HG03196 (cell line): ENCODE data around the gene PLEKHG1.

Experiments
- ATAC-seq: cut with Tn5 transposase; IDR thresholded peaks from one replicate; pipeline ENCODE4 v1.9.1; 2021; ENCODE audit not compliant: unreplicated experiment

The PLEKHG1 gene

DNA sequence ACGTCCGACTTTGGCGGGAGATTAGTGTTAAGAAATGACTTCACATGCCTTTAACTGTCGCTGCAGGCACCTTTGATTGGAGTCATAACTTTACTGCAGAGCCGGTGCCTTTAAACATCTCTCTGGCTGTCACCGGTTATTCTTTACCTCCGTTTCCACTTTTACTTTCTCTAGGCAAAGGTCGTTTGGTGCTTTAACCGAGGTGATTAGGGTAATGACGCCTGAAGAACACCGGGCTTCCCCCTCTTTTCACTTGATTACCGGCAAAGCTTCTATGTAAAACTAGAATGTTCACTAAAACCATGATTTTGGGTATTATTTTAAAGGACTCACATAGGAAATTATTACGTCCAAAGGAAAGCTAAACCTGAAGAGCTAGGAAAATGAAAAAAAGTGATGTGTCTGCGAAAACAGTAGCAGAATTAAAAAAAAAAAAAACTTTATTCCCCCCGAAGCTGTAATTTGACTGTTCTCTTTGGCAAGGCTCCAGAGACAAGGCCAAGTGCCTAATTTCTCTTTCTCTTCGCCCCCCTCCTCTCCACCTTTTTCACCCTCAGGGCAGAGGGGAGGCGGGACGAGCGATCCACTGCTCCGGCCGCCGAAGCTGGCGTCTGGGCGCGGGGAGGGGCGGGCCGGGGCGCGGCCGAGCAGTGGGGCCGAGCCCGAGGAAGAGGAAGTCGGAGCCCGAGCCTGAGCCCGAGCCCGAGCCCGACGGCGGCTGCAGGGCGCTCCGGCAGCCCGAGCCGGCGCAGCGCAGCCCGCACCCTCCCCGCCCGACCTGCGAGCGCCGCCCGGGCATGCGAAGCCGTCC, at the start of gene PLEKHG1:
TSS of gene PLEKHG1 (plus strand) at position 687 of the 811 bp plus-strand sequence. CDS start 133,797 bp downstream, outside the sequence.
- ATAC-seq, result peak; percentile 61

DNA sequence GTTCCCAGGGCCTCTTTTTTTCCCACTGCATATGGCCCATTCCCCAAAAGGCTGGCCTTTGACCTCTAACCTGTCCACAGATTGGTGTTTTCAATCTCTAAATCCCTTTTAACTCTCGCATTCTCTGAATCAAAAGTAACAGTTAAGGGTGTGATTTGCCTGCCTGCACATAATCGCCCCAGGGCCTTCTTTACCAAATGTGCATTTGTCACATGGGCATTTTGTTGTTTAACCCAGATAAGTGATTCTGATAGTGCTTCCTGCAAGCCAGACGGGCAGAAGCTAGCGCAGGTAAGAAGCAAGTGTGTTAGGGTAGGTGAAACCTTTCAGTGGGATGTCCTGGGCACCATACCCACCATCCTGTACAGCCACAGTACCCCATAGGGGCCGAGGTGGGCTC, 49.4 kb upstream of the PLEKHG1 start:
- no peak for ATAC-seq

DNA sequence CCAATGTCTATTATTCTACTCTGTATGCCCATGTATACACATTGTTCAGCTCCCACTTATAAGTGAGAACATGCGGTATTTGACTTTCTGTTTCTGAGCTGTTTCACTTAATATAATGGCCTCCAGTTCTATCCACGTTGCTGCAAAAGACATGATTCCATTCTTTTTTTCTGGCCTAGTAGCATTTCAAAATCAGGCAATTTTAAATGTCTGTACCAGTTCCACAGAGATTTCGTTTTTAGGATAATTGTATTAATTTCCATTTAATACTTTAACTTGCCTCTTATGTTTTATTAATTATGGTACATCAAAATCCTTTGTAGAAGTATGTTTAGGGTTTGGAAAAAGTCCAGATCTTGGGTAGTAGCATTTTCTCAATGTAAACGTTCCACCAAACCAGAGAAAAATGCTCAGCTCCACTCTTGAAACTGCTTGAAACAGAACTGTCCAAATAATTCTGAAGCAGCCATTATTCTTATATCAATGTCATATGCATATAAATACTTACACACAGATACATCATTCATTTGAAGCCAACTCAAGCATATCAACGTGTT, 42.6 kb upstream of the PLEKHG1 start:
- ATAC-seq, result no peak

DNA sequence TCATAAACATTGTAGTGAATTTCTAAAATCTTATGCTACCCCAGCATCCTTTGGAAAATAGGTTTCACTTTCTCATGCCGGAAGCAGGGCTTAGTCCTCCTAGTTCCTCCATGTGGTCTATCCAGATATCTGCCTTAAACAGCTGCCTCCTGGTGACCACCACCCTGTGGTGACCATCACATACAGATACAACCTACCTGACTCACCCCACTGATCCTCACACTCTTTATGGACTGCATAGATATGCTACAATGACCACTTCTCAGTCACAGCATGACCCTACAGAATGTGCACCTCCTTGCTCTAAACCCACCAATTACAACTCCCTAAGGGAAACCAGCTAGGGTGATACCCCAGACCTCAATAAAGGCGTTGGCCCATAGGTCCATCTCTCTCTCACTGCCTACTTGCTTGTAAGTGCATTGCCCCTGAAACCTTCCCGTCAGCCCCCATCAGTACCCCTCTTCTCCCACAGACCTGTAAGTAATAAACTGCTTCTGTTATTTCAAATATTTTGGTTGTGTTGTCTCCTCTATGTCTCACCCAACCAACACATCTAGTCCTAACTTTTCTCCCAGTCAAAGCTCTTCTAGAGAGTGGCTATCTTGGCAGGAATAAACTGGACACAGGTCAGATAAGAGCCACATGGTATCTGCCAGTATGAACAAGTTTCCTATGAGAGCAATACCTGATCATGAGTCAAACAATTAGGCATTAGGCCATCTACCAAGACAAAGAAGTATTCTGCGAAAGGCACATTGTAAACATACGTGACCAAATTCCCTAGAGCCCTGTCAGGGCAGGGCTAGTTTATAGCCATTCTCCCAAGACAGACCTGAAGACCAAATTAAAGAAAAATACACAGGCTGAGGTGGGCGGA, 39.4 kb upstream of the PLEKHG1 start:
- ATAC-seq, result no peak

DNA sequence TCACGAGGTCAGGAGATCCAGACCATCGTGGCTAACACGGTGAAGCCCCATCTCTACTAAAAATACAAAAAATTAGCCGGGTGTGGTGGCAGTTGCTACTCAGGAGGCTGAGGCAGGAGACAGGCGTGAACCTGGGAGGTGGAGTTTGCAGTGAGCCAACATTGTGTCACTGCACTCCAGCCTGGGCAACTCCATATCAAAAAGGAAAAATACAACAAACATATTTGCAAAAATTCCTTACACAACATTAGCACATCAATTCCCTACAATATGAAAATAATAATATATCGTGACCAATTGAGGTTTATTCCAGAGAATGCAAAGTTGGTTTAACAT, 38.8 kb upstream of the PLEKHG1 start:
- ATAC-seq, result no peak

DNA sequence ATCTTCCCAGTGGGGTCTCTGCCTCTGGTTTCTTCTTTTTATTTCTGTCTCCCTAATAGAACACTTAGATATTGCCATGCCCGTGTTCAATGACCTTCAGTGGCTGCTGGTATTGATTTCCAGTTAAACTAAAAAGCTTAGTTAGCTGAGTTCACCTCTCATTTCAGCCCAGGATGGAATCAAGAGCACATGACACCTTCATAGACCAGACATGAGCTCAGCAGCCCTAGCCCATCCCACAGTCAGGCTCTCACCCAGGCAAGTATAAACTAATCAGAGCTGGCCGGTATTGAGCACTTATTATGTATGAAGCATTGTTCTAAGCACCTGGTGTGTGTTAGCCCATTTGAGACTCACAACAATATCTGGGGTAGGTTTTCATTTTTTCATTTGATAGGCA, 33.7 kb upstream of the PLEKHG1 start:
- no peak for ATAC-seq

DNA sequence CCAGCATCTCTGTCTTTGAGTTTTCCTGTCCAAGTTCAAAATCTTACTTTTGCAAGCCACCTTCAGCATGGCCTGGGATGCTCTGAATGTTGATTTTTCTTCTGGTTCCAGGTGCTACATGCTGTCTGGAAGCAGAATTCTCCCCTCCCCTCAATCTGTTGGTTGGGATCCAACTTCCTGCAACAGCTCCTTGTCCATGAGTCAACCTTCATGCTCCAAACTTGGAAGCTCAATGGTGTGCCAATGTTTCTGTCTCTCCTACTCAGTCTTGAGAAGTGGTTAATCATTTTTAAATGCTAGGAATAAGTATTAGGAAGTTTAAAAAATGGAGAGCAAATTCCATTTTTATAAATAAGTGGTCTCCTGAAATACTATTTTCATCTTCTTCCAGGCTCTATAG, 33.2 kb upstream of the PLEKHG1 start:
- no peak for ATAC-seq

DNA sequence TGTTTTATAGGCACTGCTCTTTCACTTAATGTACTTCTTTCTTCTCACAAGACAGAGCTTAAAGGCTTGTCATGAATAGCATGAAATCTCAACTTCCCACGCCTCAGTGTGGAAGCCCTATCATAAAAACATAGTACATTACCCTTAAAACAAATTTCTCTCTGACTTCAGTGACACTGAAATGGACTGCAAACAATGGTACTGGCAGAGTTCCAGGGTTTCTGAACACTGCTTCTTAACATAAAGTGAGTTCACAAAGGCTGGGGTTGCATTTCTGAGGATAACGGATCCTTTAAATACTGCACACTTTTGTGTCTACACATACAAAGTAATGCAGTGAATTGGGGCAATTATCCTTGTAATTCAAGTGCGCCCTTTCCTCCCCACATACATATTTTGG, 32.3 kb upstream of the PLEKHG1 start:
- ATAC-seq, result no peak

DNA sequence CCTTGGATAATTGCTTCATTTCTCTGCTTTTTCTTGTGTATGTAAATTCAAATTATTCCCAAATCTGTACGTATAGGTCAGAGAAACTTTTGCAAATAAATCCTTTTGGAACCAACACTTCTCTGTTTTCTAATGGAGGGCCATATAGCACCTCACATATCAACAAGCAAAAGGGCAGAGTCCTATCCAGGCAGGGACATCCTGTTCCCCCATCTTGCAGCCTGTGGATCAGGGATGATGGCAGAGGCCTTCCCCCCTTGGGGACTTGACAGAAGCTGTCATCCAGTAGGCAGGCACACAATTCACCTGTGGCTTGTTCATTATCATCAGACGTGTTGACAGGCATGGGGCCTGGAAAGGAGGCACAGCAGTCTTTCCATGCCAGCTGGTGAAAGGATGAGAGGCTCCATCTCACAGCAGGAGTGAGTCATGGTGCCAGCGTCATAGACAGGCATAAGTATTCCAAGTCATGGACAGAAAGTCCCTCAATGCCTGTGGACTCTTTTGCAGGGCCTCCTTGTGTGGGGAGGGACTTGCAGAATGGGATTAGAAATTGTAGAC, 31.8 kb upstream of the PLEKHG1 start:
- no peak for ATAC-seq

DNA sequence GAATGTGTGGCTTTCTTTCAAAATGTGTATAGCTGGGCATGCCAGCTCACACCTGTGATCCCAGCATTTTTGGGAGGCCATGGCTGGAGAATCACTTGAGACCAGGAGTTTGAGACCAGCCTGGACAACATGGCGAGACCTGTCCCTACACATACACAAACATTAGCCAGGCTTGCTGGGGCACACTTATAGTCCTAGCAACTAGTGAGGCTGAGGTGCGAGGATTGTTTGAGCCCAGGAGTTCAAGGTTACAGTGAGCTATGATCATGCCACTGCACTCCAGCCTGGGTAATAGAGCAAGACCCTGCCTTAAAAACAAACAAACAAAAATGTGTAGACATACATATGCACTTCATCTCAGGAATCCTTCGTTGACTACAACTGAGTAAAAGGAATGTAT, 31.1 kb upstream of the PLEKHG1 start:
- no peak for ATAC-seq

DNA sequence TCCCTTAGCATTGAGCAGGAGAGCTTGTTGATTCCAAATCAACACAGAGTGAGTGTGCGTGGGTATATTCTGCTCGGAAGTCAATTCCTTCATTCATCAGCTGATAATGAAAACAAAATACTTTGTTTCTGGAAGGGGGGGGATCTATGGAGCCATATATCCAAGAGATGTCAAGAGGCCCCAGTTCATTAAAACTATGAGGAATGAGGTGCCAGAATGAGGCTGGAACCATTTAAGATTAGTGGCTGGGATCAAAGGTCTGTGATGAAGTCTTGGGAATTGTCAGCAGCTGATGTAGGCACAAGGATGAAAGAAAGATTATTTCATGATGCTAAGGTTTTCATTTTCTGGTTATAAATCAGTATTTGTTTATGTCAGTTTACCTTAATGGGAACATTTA, 30.5 kb upstream of the PLEKHG1 start:
- no peak for ATAC-seq

DNA sequence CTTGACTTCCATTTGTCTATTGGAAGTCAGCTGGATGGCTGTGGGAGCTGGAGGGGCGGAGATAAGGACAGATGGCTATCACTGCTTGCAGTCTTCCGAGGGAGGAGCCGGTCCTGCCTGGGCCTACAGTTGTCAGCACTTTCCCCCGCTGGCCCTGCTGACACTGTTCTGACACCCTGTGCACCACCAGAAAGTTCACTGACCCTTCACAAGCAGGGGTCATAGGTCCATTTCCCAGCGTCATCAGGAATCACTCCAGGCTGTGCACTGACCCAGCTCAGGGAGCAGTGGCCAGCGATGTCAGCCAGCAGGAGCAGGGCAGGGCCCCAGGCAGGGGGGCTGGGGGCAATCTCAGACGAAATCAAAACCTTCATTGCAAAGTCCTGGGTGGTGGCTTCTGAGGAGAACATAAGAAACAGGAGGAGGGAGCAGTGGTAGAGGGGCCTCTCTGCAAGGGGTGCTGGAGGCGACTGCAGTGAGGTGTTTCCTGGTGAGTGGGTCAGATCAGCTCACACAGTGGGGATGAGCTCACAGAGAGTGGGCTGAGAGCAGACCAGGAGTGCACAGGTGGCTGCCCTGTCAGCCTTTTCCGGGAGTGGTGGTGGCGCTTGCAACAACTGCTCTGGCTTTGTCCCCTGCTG, 26.5 kb upstream of the PLEKHG1 start:
- ATAC-seq, result no peak

DNA sequence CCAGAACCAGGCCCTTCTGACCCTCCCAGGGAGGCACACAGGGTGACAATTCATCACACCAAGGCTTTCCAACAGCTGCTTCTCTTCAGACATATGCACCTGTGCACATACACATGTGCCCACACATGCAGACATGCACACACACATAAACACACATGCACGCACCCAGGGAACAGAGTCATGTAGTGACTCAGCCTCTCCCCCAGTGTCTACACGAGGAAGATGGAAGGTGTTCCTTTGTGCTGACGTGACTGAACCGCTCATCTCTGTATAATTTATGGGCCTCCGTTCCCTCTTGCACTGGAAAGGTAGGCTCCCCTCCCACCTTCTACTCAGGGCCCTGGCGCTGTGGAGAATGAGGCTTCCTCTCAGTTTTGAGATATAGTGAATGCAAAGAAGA, 23.8 kb upstream of the PLEKHG1 start:
- no peak for ATAC-seq

DNA sequence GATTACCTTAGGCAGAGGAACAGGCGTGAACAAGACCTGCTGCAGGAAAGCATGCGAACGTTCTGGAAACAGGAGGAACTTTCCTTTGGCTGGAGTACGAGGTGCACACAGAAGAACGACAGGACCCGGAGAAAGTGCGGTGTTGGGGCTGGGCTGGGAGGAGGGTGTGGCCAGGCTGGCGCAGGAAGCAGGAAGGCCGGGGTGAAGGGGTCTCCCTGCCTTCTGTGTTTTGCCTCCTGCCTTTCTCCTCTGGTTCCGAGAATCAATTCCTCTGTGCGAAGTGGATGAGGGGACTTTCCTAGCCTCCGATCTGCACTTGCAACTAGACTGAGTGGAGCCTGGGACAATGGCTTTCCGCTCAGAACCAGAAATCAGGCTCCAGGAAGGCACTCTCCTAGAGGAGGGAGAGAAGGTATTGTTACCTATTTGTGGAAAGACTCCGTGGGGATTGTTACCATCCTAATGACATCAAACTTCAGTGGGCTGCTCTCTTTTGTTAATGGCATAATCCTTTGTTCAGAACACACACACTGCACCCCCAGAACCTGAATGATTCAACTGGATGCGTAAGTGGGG, 22.9 kb upstream of the PLEKHG1 start:
- no peak for ATAC-seq

DNA sequence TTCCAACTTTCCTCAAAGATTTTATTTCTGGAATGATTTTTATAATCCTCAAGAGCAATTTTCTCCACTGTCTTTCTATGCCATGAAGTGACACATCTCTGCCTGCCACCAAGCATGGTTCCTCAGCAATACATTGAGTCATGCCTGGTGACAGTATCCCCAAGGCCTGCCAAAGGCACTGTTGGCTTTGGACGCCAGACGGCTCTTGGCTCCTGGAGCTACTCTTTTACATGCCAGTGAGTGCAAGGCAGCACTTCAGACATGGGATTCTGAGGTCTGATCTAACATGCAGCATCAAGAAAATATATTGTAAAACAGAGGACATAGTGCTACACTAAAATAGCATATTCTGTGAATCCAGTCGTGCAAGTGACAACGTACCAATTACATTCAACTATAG, 20.1 kb upstream of the PLEKHG1 start:
- no peak for ATAC-seq

DNA sequence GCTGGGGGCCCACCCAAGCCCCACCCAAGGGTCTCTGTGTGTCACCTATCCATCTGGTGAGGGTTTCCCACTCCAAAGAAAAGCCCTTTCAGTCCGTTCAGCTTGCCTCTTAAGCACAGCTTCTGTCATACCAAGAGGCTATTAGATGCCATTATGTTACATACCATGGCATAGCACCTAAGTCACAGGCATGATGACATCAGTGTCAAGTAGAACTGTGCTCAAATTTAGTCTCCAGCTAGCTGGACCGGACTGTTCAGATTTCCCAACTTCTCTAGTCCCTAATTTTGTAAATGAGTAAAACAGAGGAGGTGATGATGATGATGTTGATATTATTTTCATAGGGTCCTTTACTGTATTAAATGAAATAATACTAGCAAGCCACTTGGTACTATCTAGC, 19.2 kb upstream of the PLEKHG1 start:
- no peak for ATAC-seq

DNA sequence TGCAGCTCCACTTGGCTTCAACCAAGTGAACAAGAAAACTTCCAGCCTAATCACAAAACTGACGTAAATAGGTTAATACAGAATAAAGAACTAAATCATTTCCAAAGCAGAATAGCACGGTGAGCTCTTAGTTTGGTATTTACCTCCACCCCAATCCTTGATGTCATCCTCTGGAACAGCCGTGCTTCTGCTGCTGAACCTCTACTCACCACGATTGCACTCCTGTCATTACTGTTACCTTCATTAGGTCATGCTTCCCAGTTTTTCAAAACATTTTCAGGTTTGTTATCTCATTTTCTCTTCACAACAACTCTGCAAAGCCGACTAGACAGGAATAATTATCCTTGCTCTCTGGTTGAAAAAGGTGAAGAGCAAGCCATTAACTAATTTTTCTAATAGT, 15.6 kb upstream of the PLEKHG1 start:
- no peak for ATAC-seq

DNA sequence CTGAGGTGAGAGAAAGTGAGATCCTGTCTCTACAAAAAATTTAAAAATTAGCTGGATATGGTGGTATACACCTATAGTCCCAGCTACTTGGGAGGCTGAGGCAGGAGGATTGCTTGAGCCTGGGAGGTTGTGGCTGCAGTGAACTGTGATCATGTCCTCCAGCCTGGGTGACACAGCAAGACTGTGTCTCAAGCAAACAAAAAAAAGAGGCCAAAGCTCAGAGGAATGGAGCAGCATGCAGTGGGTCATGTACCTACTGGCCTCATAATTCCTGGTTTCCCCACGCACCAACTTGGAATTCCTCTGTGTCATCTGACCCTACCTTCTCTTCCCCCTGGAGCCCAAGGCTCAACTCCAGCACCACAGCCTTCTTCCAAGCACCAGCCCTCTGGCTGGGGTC, 15.1 kb upstream of the PLEKHG1 start:
- no peak for ATAC-seq

DNA sequence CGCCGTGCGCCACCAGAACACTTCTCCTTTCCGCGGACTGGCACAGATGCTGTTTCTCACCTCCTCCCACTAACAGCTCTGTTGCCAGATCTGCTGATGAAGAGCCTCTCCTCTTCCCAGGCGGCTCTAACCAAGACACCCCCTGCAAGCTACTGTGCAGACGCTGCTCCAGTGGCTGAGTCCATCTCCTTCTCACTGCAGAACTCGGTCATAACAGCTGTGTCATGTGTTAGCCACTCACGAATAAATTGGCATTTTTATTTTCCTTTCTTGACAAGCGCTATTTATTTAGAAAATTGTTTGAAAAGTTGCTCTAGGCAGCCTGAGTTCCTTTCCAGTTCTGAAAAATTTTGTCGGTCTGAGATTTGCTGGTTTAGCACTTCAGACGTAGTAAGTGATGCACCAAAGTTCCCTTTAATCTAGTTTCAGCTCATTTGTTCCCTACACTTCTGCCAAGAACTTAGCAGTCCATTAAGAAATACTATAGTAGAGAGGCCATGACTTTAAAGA, 12.8 kb upstream of the PLEKHG1 start:
- ATAC-seq, result no peak

DNA sequence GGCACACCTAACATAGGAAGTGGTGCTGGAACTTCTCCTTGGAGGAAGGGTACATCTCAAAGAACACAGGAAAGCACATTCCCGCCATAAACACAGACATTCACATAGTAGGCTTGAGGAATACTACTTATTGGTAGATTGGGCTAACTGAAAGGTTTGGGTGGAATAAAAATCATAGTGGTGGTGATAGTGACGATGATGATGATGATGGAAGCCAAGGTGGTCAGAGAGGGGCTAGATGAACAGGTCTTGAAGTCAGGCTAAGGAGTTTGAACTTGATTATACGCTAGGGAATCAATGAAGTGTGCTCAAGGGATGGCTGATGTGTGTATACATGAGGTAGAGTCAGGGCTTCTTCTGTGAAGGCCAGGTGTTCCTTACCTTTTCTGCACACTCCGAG, 12.0 kb upstream of the PLEKHG1 start:
- ATAC-seq, result no peak
